Endometrial microvascular endothelial cells (primary cell): Measurements from ENCODE around the gene PER2. TPM values are rescaled to one million over a fixed set of nuclear protein-coding genes. Genes with fewer than 3 reads are reported as not detected.
"Not testable (repeated sequence)": the region's sequence is repeated elsewhere in the genome, so short reads cannot be mapped to it uniquely, and the experiment has no call there.

Experiments
- in situ Hi-C: cut with HindIII; loops from 2 replicates; pipeline ENCODE4 v1.10.0; 2017; ENCODE audit warnings: low sequenced_read_pairs, low pct_unique_long_range_greater_than_20kb; ENCODE audit errors: inconsistent ontology term
- total RNA-seq: library from RNA; depleted of rRNA; stranded (reverse); fragments of >200 nt; gene quantifications from one replicate; pipeline ENCODE4 v1.2.3, GENCODE V29; 2015; ENCODE audit errors: inconsistent ontology term

The PER2 gene
- total RNA-seq, 1 donor from 2014 or later: 1.4 TPM

- in situ Hi-C loops: no loop called here
Observed at GRCh38 chr2:238314576-238314975, 26.2 kb upstream of the PER2 start.

- in situ Hi-C loops: no loop called here
Observed at GRCh38 chr2:238313991-238314350, 25.6 kb upstream of the PER2 start.

GRCh38 chr2:238313289-238313990 is 25.0 kb upstream of the PER2 start:
- in situ Hi-C loops: no loop called here

- in situ Hi-C loops: not testable (repeated sequence)
Observed at GRCh38 chr2:238310721-238311120, 22.3 kb upstream of the PER2 start.

GRCh38 chr2:238308177-238308576 is 19.8 kb upstream of the PER2 start:
- in situ Hi-C loops: no loop called here

- in situ Hi-C loops: no loop called here
Observed at GRCh38 chr2:238306672-238306998, 18.2 kb upstream of the PER2 start.

GRCh38 chr2:238305965-238306671 is 17.7 kb upstream of the PER2 start:
- in situ Hi-C loops: no loop called here

GRCh38 chr2:238305092-238305862 is 16.9 kb upstream of the PER2 start:
- in situ Hi-C loops: no loop called here

- in situ Hi-C loops: no loop called here
Observed at GRCh38 chr2:238304116-238304515, 15.7 kb upstream of the PER2 start.

GRCh38 chr2:238302751-238303150 is 14.3 kb upstream of the PER2 start:
- in situ Hi-C loops: no loop called here

GRCh38 chr2:238302087-238302486 is 13.7 kb upstream of the PER2 start:
- in situ Hi-C loops: no loop called here

GRCh38 chr2:238299803-238300202 is 11.4 kb upstream of the PER2 start:
- in situ Hi-C loops: no loop called here

GRCh38 chr2:238296638-238297457 is 8.4 kb upstream of the PER2 start:
- in situ Hi-C loops: no loop called here

- in situ Hi-C loops: no loop called here
Observed at GRCh38 chr2:238295144-238296112, 7.0 kb upstream of the PER2 start.

- in situ Hi-C loops: no loop called here
Observed at GRCh38 chr2:238294393-238295143, 6.2 kb upstream of the PER2 start.

- in situ Hi-C loops: no loop called here
Observed at GRCh38 chr2:238294046-238294392, 5.6 kb upstream of the PER2 start.

GRCh38 chr2:238291550-238292281 is 3.3 kb upstream of the PER2 start:
- in situ Hi-C loops: no loop called here
